Loucy (cell line): ENCODE results near the gene TBC1D2B.

Experiments used
- H2AFZ ChIP-seq: fragments of 200-600 bp; sonication (generic); 2 replicates; pipeline ENCODE4 v1.6.0; 2016; ENCODE audit warnings: antibody characterized with exemption, mild to moderate bottlenecking, low read length, moderate library complexity
- H3F3A ChIP-seq: fragments of 200-600 bp; 2 replicates; pipeline ENCODE4 v1.6.0; 2016; ENCODE audit warnings: antibody characterized with exemption, low read depth, mild to moderate bottlenecking
- H3K27me3 ChIP-seq: fragments of 200-600 bp; sonication (generic); 2 replicates; pipeline ENCODE4 v1.6.1; 2014; ENCODE audit warnings: low read length, mild to moderate bottlenecking; ENCODE audit not compliant: insufficient read depth, poor library complexity, severe bottlenecking
- H3K36me3 ChIP-seq: fragments of 200-600 bp; sonication (generic); 2 replicates; pipeline ENCODE4 v1.6.1; 2016; ENCODE audit warnings: low read length; ENCODE audit not compliant: insufficient read depth
- H3K4me1 ChIP-seq: fragments of 200-600 bp; sonication (generic); 2 replicates; pipeline ENCODE4 v1.5.1; 2014; ENCODE audit warnings: low read length, mild to moderate bottlenecking; ENCODE audit not compliant: insufficient read depth, poor library complexity, severe bottlenecking
- H3K4me2 ChIP-seq: fragments of 200-600 bp; sonication (generic); 2 replicates; pipeline ENCODE4 v1.6.0; 2014; ENCODE audit warnings: antibody characterized with exemption, low read length, low read depth, mild to moderate bottlenecking; ENCODE audit not compliant: poor library complexity, severe bottlenecking
- H3K4me3 ChIP-seq: fragments of 200-600 bp; sonication (generic); 2 replicates; pipeline ENCODE4 v1.5.1; 2014; ENCODE audit warnings: low read length, mild to moderate bottlenecking, mixed read lengths; ENCODE audit not compliant: poor library complexity, severe bottlenecking
- H3K79me2 ChIP-seq: fragments of 200-600 bp; sonication (generic); 2 replicates; pipeline ENCODE4 v1.6.1; 2014; ENCODE audit warnings: low read length; ENCODE audit not compliant: insufficient read depth
- H3K9ac ChIP-seq: fragments of 200-600 bp; sonication (generic); 2 replicates; pipeline ENCODE4 v1.6.0; 2014; ENCODE audit warnings: mild to moderate bottlenecking, low read depth, low read length, moderate library complexity; ENCODE audit not compliant: poor library complexity, severe bottlenecking
- H3K9me2 ChIP-seq: fragments of 200-600 bp; sonication (generic); replicated peaks from 2 replicates; pipeline ENCODE4 v1.6.1; 2016; ENCODE audit warnings: low read depth, low read length, mixed read lengths
- H3K9me3 ChIP-seq: fragments of 200-600 bp; sonication (generic); 2 replicates; pipeline ENCODE4 v1.6.1; 2014; ENCODE audit warnings: mild to moderate bottlenecking, antibody characterized with exemption, low read length, low read depth; ENCODE audit not compliant: insufficient read depth
- H4K20me1 ChIP-seq: fragments of 200-600 bp; sonication (generic); 2 replicates; pipeline ENCODE4 v1.6.0; 2014; ENCODE audit warnings: antibody characterized with exemption, low read length, mild to moderate bottlenecking; ENCODE audit not compliant: insufficient read depth, poor library complexity, severe bottlenecking
- EZH2phosphoT487 ChIP-seq: fragments of 200-600 bp; IDR thresholded peaks from 2 replicates; pipeline ENCODE4 v1.6.1; 2018; ENCODE audit warnings: antibody characterized with exemption, mild to moderate bottlenecking, moderate library complexity, borderline replicate concordance
- TF ChIP-seq, protein P1 (sequence below): fragments of 200-600 bp; sonication (generic); conservative IDR thresholded peaks from 2 replicates; pipeline ENCODE4 v1.5.1; 2014; ENCODE audit warnings: mild to moderate bottlenecking, antibody characterized with exemption, low read length

Gene TBC1D2B

DNA sequence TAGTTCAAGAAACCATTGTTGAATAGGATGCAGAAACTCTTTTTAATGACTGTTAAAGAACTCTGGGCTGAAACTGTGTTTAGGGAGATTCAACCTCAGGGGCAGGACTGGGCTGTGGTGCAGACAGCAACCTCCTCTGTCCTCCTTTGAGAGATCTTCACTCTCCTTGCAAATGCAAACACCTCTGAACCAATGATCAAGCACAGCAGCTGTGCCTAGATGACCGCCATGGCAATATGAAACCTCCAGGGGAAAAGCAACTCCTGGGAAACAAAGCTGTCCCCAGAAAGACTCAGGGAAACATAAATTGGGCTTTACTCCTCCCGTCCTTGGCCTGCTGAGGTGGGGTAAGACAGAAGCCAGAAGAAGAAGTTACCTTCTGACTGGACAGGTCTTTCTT is 52.6 kb downstream of the TBC1D2B start:
- H3K27me3 ChIP-seq: no peaks in the 10 kb centered on the region
- H3F3A ChIP-seq: 0 out of 2 replicates have a peak, but pooled peaks cover 2% of the 10 kb centered on the region
- H3K4me3 ChIP-seq: no peak overlapping the region
- H3K9me2 ChIP-seq: no peaks in the 10 kb centered on the region
- H2AFZ ChIP-seq: no peak overlapping the region
- H3K36me3 ChIP-seq: peaks cover 88% of the 10 kb centered on the region
- peaks cover 27% of the 10 kb centered on the region; the same call in 1 of the 2 replicates for H3K79me2 ChIP-seq
- H3K9ac ChIP-seq: no peak overlapping the region
- no peak overlapping the region for H3K4me2 ChIP-seq
- no peaks in the 10 kb centered on the region for H4K20me1 ChIP-seq
- TF ChIP-seq, protein P1, sequence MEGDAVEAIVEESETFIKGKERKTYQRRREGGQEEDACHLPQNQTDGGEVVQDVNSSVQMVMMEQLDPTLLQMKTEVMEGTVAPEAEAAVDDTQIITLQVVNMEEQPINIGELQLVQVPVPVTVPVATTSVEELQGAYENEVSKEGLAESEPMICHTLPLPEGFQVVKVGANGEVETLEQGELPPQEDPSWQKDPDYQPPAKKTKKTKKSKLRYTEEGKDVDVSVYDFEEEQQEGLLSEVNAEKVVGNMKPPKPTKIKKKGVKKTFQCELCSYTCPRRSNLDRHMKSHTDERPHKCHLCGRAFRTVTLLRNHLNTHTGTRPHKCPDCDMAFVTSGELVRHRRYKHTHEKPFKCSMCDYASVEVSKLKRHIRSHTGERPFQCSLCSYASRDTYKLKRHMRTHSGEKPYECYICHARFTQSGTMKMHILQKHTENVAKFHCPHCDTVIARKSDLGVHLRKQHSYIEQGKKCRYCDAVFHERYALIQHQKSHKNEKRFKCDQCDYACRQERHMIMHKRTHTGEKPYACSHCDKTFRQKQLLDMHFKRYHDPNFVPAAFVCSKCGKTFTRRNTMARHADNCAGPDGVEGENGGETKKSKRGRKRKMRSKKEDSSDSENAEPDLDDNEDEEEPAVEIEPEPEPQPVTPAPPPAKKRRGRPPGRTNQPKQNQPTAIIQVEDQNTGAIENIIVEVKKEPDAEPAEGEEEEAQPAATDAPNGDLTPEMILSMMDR: no peak
- TF ChIP-seq EZH2phosphoT487: no peak
- no peaks in the 10 kb centered on the region for H3K9me3 ChIP-seq
- peaks cover 15% of the 10 kb centered on the region for H3K4me1 ChIP-seq

DNA sequence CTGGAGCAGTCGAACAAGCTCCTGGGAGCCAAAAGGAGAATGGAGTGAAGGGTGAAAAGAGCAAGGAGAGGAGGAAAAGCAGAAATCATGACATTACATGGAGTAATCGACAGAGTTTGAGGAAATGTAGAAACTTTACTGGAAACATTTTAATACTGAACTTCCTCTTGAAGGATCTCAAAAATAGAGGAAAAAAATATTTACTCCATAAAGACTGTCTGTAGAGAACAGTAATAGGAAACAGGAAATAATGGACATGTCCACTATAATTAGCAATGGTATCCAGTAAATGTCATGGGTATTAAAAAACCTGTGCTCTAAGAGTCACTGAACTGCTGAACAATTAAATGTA is 53.0 kb downstream of the TBC1D2B start:
- no peak overlapping the region for H3K4me2 ChIP-seq
- peaks cover 2% of the 10 kb centered on the region; the same call in 1 of the 2 replicates for H3F3A ChIP-seq
- peaks cover 15% of the 10 kb centered on the region for H3K4me1 ChIP-seq
- no peak overlapping the region for H2AFZ ChIP-seq
- H3K9ac ChIP-seq: no peak overlapping the region
- H3K9me2 ChIP-seq: no peaks in the 10 kb centered on the region
- H3K4me3 ChIP-seq: no peak overlapping the region
- no peaks in the 10 kb centered on the region for H3K27me3 ChIP-seq
- no peaks in the 10 kb centered on the region for H4K20me1 ChIP-seq
- H3K36me3 ChIP-seq: peaks cover 84% of the 10 kb centered on the region
- peaks cover 24% of the 10 kb centered on the region; the same call in 1 of the 2 replicates for H3K79me2 ChIP-seq
- H3K9me3 ChIP-seq: no peaks in the 10 kb centered on the region
- TF ChIP-seq EZH2phosphoT487: no peak
- TF ChIP-seq, protein P1: no peak

DNA sequence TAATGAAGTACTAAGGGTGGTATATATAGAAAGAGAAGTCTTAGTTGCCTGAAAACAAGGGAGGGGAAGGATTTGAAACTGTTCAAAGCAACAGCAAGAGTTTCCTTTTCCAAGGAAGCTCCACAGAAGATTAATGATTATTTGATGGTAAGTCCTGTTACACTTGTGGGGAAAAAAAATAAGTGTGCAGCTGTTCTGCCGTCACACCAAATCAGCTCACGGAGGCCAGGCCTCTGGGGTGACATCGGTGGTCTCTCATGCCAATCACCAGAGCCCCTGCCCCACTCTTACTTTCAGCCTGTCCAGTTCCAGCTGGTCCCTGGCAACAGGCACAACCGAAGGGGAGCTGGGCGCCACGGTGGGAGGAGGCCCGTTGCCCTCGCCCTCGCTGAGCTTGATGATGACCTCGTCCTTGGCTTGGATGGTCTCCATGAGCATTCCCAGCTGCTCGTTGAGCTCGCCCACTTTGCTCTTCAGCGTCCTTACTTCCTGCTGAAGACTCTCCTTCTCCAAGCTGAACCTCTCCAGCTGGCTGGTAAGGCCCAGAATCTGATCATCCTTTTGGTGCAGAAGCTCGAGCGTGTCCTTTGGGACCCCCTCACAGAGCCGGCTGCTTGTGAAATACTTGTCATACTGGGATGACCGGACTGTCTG is 53.5 kb downstream of the TBC1D2B start:
- Histone ChIP-seq H3K79me2 (peaks cover 23% of the 10 kb centered on the region; the same call in 1 of the 2 replicates), H3K9me2 (no peaks in the 10 kb centered on the region), H3K4me2 (no peak overlapping the region), H2AFZ (no peak overlapping the region), H3F3A (peaks cover 6% of the 10 kb centered on the region; the same call in 1 of the 2 replicates), H3K9ac (no peak overlapping the region), H3K4me1 (peaks cover 20% of the 10 kb centered on the region), H3K36me3 (peaks cover 82% of the 10 kb centered on the region), H3K27me3 (no peaks in the 10 kb centered on the region), H3K9me3 (no peaks in the 10 kb centered on the region), H3K4me3 (no peak overlapping the region), H4K20me1 (no peaks in the 10 kb centered on the region)
- TF ChIP-seq EZH2phosphoT487: no peak
- TF ChIP-seq, protein P1: no peak
